HG02870 (cell line): Measurements from ENCODE around the gene DNAH3.

ENCODE experiments used
- ATAC-seq: cut with Tn5 transposase; IDR thresholded peaks from one replicate; pipeline ENCODE4 v1.9.1; 2021; ENCODE audit warnings: mild to moderate bottlenecking, moderate library complexity; ENCODE audit not compliant: unreplicated experiment

DNAH3 gene

GRCh38 chr16:20910781-20911321 is 239.8 kb downstream of the DNAH3 start:
- no peak for ATAC-seq

DNA sequence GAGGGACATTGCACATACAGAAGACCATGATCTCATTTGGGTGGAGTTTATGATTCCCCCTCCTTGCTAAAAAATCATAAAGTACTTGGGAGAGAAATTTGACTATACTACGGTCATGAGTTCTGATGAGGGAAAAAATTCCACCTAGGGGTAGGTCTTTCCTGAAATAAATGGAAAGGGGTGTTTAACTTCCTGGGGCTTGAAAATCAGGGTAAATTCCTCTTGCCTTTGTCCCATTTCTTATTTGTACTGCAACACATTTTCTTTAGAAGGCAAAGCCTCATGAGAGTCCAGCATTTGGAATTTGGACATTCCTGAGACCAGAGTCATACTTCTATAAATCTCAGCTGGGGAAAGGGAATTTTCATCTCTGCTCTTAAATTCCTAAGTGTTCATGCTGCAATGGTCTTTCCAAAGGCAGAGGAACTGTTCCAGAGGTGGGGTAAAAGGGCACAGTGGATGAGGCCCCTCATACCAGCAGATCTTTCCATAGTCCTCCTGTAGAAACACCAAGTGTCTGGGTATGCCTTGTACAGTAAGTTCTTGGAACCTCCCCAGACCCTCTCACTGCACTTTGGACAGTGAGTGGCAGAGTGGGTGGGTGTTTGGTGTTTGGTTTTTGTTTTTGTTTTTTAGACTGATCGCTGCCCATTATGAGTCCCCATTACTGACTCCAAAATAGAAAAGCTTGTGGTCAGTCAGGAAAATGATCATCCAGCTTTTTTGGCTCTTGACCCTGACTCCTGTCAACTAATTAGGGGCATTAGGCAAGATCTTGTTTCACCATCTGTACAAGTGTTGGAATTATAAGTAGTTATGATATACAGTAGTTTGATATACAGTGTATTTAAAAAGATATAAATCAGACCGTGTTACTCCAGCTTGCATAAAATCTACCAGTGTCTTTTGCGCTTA is 244.0 kb downstream of the DNAH3 start:
- no peak for ATAC-seq

DNA sequence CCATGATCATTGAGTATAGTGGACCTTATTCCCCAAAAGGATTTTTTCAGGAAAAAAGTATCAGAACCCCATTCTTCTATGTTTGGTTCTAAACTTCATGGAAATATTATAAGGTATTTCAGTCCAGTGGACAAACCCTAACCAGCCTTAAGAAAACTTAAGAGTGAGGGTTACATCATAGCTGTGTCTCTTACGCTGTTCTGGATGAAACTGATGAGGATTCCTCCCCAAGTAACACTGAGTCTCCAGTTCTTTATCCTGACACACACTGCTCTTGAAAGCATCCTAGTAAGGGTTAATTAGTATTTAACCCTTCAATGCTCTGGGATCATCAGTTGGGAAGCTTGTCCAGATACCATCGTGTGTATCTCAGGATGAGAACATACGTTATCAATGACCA is 245.1 kb downstream of the DNAH3 start:
- ATAC-seq, result no peak

DNA sequence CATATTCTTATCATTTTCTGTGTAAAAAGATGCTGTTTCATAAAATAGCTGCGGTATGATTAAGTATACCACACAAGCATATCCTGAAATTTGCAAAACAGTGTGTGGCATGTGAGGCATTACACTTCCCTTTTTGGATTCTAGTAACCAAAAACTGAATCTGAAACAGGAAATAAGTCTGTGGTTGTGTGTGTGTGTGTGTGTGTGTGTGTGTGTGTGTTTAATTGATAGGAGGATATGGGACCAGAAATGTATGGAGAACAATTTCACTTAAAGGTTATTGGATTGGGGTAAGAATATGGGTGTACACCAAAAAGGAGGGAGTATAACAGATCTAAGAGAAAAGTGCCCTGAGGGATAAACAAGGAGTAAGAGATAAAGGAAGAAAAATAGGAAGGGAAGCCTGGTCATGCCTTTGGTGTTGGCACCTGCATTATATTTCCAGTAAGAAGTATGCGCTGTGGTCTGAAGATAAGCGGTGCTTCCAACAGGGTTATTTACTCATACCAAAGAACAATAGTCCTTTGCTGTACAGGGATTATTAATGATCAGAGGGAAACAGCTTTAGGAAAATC is 246.1 kb downstream of the DNAH3 start:
- no peak for ATAC-seq

GRCh38 chr16:20903899-20904506 is 246.6 kb downstream of the DNAH3 start:
- no peak for ATAC-seq

DNA sequence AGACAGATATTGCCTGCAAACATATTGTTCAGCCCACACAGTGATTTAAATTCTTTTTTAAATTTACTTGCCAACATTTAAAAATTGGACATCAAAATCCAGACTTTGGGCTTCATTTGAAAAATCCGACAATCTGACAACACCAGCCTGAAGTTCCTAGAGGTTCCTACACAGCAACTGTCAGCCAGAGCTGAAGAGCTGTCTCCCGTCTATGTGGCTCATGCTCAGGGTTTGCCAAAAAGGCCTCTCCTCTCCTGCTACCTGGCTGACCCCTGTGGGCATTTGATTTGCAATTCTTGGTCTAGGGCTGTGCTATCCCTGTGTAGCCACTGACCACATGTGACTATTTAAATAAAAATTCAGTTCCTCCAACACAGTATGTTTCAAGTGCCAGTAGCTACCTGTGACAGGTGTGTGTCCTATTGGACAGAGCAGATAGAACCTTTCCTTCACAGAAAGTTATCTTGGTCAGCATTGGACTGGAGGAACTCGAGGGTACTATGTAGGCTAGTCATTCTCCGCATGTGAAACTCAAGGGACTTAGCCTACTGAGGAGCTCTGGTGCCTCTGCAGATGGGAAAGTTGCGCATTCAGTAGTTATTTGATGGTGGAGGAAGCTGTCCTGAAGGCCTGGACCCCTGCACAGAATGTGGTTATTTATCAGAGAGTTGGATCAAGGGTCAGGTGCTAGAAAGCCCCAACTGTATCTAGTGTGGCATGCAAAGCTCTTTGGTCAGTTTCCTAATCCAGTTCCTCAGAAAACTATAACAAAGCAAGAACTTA is 247.3 kb downstream of the DNAH3 start:
- no peak for ATAC-seq

DNA sequence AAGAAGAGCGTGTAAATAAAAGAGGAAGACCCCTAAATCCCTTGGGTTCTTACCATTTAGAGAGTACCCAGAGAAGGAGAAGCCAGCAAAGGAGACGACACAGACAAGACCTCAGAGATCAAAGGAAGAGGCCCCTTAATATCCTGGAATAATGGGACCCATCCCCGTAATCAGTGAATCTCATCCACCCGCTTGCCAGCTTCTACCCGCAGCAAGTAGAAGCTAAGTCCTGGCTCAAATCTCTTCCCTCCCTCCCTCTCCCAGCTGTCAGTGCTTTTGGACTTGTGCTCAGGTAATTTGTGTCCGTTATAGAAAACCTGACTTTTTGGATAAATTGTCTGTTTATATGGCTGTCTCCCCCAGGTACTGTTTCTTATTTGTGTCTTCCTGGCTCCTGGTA is 248.2 kb downstream of the DNAH3 start:
- no peak for ATAC-seq

GRCh38 chr16:20901436-20902112 is 249.1 kb downstream of the DNAH3 start:
- no peak for ATAC-seq

DNA sequence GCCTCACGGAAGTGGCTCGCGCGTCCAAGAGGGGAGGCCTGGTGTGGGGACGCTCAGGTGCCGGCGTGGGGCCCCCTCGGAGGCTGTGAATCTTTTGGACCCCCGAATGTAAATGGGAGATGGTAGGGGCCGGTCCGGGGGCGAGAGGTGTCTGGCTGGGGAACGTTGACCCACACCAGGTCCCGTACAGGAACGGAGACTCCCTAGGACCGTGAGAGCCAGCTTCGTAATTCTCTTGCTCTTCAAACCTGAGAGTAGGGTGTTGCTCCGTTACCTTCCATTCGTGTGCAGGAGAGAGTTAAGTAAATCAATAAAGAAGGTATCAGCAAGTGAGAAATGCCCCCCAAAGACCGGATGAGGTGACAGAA is 249.6 kb downstream of the DNAH3 start:
- no peak for ATAC-seq

GRCh38 chr16:20900299-20901067 is 250.2 kb downstream of the DNAH3 start, which contains the start of the genes DCUN1D3 and LYRM1:
Gene DCUN1D3 (minus strand): TSS chr16:20900358. CDS start chr16:20862538, 37,820 bp downstream.
Gene LYRM1 (plus strand): TSS chr16:20900771. CDS start chr16:20915556, 14,785 bp downstream.
- peak; percentile 72 for ATAC-seq

GRCh38 chr16:20899477-20900298 is 251.0 kb downstream of the DNAH3 start:
- no peak for ATAC-seq

DNA sequence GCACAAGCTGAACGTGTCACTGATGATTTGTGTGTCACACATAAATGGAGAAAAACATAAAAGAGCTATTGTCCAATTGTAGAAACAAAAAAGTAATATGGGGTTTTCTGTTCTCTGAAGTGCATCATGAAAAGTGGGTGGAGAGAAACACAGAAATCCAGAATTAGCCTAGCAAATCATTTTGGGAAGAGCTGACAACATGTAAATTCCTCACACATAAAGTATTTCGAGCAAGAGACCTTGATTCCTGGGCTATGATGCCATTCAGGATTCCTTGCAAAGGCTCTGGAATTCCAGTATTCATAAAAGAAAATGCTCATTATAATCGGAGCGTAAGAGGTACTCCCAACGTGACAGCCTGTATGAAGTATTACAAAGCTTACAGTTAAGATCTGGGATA is 251.6 kb downstream of the DNAH3 start:
- no peak for ATAC-seq

DNA sequence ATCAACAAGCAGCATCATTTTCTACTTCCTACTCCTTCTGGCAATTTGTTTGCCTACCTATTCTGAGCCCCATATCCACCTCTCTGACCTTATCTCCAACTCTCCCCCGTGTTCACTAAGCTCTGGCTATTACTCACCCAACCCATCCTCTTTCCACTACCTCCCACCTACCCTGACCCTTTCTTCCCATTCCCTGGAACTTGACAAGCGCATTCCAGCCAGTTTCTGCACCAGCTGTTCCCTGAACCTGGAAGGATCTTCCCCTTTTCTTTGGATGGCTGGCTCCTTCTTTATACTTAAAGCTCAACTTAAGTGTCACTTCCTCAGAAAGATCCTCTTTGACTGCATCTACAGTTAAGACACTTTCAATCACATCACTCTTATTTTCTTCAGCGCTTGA is 252.7 kb downstream of the DNAH3 start:
- no peak for ATAC-seq

- no peak for ATAC-seq
These were observed 253.3 kb downstream of the DNAH3 start for GRCh38 chr16:20897253-20897897.

- ATAC-seq, result no peak
These were observed 256.3 kb downstream of the DNAH3 start for GRCh38 chr16:20894388-20894787.

GRCh38 chr16:20889625-20890275 is 260.9 kb downstream of the DNAH3 start:
- no peak for ATAC-seq

DNA sequence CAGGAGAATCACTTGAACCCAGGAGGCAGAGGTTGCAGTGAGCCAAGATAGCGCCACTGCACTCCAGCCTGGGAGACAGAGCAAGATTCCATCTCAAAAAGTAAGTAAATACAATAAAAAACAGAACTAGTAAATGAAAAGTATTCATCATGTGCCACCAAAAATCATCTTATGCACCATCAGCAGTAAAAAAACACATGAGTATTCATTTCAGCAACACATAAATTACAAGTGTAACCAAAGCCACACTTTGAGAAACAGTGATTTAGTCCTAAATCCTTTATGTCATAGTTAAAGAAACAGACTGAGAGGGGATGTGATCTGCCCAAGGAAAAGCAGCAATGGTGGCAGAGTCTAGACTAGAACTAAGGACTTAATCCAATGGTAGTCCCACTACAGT is 263.4 kb downstream of the DNAH3 start:
- ATAC-seq, result no peak

GRCh38 chr16:20886320-20886719 is 264.3 kb downstream of the DNAH3 start:
- ATAC-seq, result no peak
